HepG2 (cell line): ENCODE measurements around the gene RORC. TPM values are rescaled to one million over a fixed set of nuclear protein-coding genes. Genes with fewer than 3 reads are reported as not detected.

Source experiments
- ATAC-seq: fragments of 200-7000 bp; cut with Tn5 transposase; 3 replicates; pipeline ENCODE4 v1.9.1; 2020; ENCODE audit warnings: mild to moderate bottlenecking, moderate library complexity
- BruUV-seq: library from RNA; stranded (reverse); fragments of 400-500 nt; replicated peaks from 2 replicates; lab custom pipeline; 2021; lab: Mats Ljungman, UMichigan
- CTCF ChIA-PET: fragments of 300-600 bp; formaldehyde crosslinking; extraction: SDS; loops from one replicate; lab custom pipeline; 2021; ENCODE audit warnings: low total read pairs, inconsistent platforms, low intra/inter-chr PET ratio; lab: Yijun Ruan, JAX
- POLR2A ChIA-PET: fragments of 350-600 bp; sonication (Branson Sonifier 250); formaldehyde crosslinking; loops from one replicate; lab custom pipeline; 2020; ENCODE audit warnings: antibody characterized with exemption, inconsistent platforms; lab: Yijun Ruan, JAX
- DNase-seq: peaks from one replicate; pipeline ENCODE4 v3.0.0-alpha.2; 2015; ENCODE audit warnings: low spot score
- FAIRE-seq: peaks from 3 replicates; lab custom pipeline; 2011; peaks lifted over from hg19 to GRCh38; lab: Jason Lieb, UNC
- H2AFZ ChIP-seq: one replicate; pipeline ENCODE4 v1.6.1; 2011; ENCODE audit warnings: low read length, inconsistent platforms
- H3K27ac ChIP-seq: fragments of 300-600 bp; 3 replicates; pipeline ENCODE4 v1.8.0; 2011; ENCODE audit warnings: mixed run types, mild to moderate bottlenecking, mixed read lengths, low read length, inconsistent platforms; ENCODE audit not compliant: insufficient read depth; ENCODE audit errors: extremely low read length
- H3K27me3 ChIP-seq, 2 experiments: fragments of 200-600 bp in 1 of 2; 2 replicates in 1 of 2; 3 replicates in 1 of 2; pipeline versions ENCODE4 v1.6.0 to v1.8.0; 2011; ENCODE audit warnings: low read length in 2 of 2, mild to moderate bottlenecking in 2 of 2, moderate library complexity in 2 of 2, inconsistent platforms in 1 of 2; ENCODE audit not compliant: insufficient read depth in 2 of 2, control insufficient read depth in 1 of 2
- H3K36me3 ChIP-seq, 2 experiments: fragments of 200-600 bp in 1 of 2; replicated peaks in 1 of 2; 2 replicates in 1 of 2; 3 replicates in 1 of 2; pipeline versions ENCODE4 v1.5.1 to v1.8.0; 2011; ENCODE audit warnings: low read length in 2 of 2, inconsistent platforms in 1 of 2; ENCODE audit not compliant: insufficient read depth in 2 of 2, control insufficient read depth in 1 of 2
- H3K4me1 ChIP-seq: 2 replicates; pipeline ENCODE4 v1.5.1; 2012; ENCODE audit warnings: low read length, inconsistent platforms; ENCODE audit not compliant: insufficient read depth
- H3K4me2 ChIP-seq: 2 replicates; pipeline ENCODE4 v1.6.0; 2011; ENCODE audit warnings: low read depth, low read length, inconsistent platforms
- H3K4me3 ChIP-seq, 3 experiments: fragments of 200-600 bp in 1 of 3; sonication (generic), shearing (Covaris generic) in 1 of 3; replicated peaks in 1 of 3; 2 replicates each; pipeline ENCODE4 v1.5.1; 2011 to 2016; ENCODE audit warnings: low read length in 3 of 3, inconsistent platforms in 2 of 3, low read depth in 2 of 3, mild to moderate bottlenecking in 2 of 3, control low read depth in 1 of 3, mixed read lengths in 1 of 3; ENCODE audit not compliant: insufficient read depth in 1 of 3
- H3K79me2 ChIP-seq: one replicate; pipeline ENCODE4 v1.6.1; 2011; ENCODE audit warnings: low read length, inconsistent platforms; ENCODE audit not compliant: insufficient read depth
- H3K9ac ChIP-seq: 2 replicates; pipeline ENCODE4 v1.6.0; 2011; ENCODE audit warnings: mild to moderate bottlenecking, low read depth, low read length, inconsistent platforms; ENCODE audit not compliant: insufficient read depth
- H3K9me3 ChIP-seq: 2 replicates; pipeline ENCODE4 v1.5.1; 2012; ENCODE audit warnings: mild to moderate bottlenecking, low read length
- H4K20me1 ChIP-seq: 2 replicates; pipeline ENCODE4 v1.6.0; 2011; ENCODE audit warnings: inconsistent platforms, mild to moderate bottlenecking, low read length, moderate library complexity; ENCODE audit not compliant: insufficient read depth
- CHCHD3 ChIP-seq: sonication (generic); formaldehyde crosslinking; IDR thresholded peaks from 2 replicates; pipeline ENCODE4 v1.8.0; 2022; ENCODE audit warnings: mild to moderate bottlenecking, missing genetic modification reagents, moderate library complexity
- DNMT1 ChIP-seq: sonication (generic); formaldehyde crosslinking; IDR thresholded peaks from 2 replicates; pipeline ENCODE4 v1.5.1; 2020; ENCODE audit warnings: mild to moderate bottlenecking, missing genetic modification reagents
- GLI4 ChIP-seq: sonication (generic); formaldehyde crosslinking; IDR thresholded peaks from 2 replicates; pipeline ENCODE4 v1.5.1; 2020; ENCODE audit warnings: missing genetic modification reagents, mild to moderate bottlenecking, moderate library complexity, borderline replicate concordance
- HNRNPUL1 ChIP-seq: fragments of 200-400 bp; formaldehyde crosslinking; IDR thresholded peaks from 2 replicates; pipeline ENCODE4 v1.6.1; 2017; ENCODE audit warnings: low read depth, mild to moderate bottlenecking, low read length, moderate library complexity
- KLF11 ChIP-seq: IDR thresholded peaks from 2 replicates; pipeline ENCODE4 v1.6.1; 2016; ENCODE audit warnings: missing compliant biosample characterization
- NFATC3 ChIP-seq: sonication (generic); formaldehyde crosslinking; IDR thresholded peaks from 2 replicates; pipeline ENCODE4 v1.5.1; 2020; ENCODE audit warnings: mild to moderate bottlenecking, missing genetic modification reagents
- TARDBP ChIP-seq: sonication (generic); formaldehyde crosslinking; IDR thresholded peaks from 2 replicates; pipeline ENCODE4 v1.8.0; 2022; ENCODE audit warnings: mild to moderate bottlenecking, missing genetic modification reagents
- ZNF10 ChIP-seq: sonication (generic); formaldehyde crosslinking; IDR thresholded peaks from 2 replicates; pipeline ENCODE4 v1.4.0; 2020; ENCODE audit warnings: mild to moderate bottlenecking, low read depth, missing genetic modification reagents, borderline replicate concordance
- ZNF234 ChIP-seq: sonication (generic); formaldehyde crosslinking; conservative IDR thresholded peaks from 2 replicates; pipeline ENCODE4 v1.5.1; 2020; ENCODE audit warnings: mild to moderate bottlenecking, missing genetic modification reagents
- ZNF703 ChIP-seq: sonication (generic); formaldehyde crosslinking; IDR thresholded peaks from 2 replicates; pipeline ENCODE4 v1.5.1; 2020; ENCODE audit warnings: missing genetic modification reagents, mild to moderate bottlenecking, moderate library complexity, borderline replicate concordance
- ZSCAN25 ChIP-seq: sonication (generic); formaldehyde crosslinking; IDR thresholded peaks from 2 replicates; pipeline ENCODE4 v1.8.0; 2022; ENCODE audit warnings: mild to moderate bottlenecking, missing genetic modification reagents
- WGBS: methylation state at CpG from one replicate; pipeline ENCODE4 v1.1.6; 2017; ENCODE audit warnings: low lambda C conversion rate; 5-methylcytosine and 5-hydroxymethylcytosine counted together
- in situ Hi-C: cut with HindIII; loops from 2 replicates; pipeline ENCODE4 v1.10.0; 2017; ENCODE audit warnings: low pct_unique_long_range_greater_than_20kb; ENCODE audit not compliant: extremely low pct_ligation_motif_present
- intact Hi-C: fragments of 100-400 bp; cut with micrococcal nuclease; formaldehyde crosslinking; loops from one replicate; pipeline ENCODE4 v1.10.0; 2022; ENCODE audit not compliant: unreplicated experiment
- polyA plus RNA-seq, 8 experiments: library from polyadenylated mRNA; depleted of rRNA in 3 of 8; stranded (reverse) in 7 of 8; unstranded in 1 of 8; fragments of >200 nt; fragmentation: Illumina TruSeq in 4 of 8; extraction: Trizol in 4 of 8; gene quantifications; 2 replicates each; pipeline versions ENCODE4 v1.2.1 to v1.2.3, GENCODE V29; 2011 to 2016; ENCODE audit warnings: low read depth in 4 of 8, missing spikeins in 1 of 8, mixed read lengths in 1 of 8; ENCODE audit not compliant: insufficient read depth in 1 of 8
- total RNA-seq, 5 experiments: library from RNA; depleted of rRNA; stranded (reverse); fragments of >200 nt; fragmentation: Illumina TruSeq; extraction: Trizol; gene quantifications; 2 replicates each; pipeline ENCODE4 v1.2.3, GENCODE V29; 2016; ENCODE audit warnings: low read depth in 1 of 5
- TF ChIP-seq, protein P1 (sequence below): sonication (generic); formaldehyde crosslinking; IDR thresholded peaks from 2 replicates; pipeline ENCODE4 v1.5.0; 2020; ENCODE audit warnings: missing genetic modification reagents, mild to moderate bottlenecking, borderline replicate concordance
- TF ChIP-seq, protein P2 (sequence below): sonication (generic); formaldehyde crosslinking; IDR thresholded peaks from 2 replicates; pipeline ENCODE4 v1.4.0; 2020; ENCODE audit warnings: missing genetic modification reagents, mild to moderate bottlenecking, borderline replicate concordance
- TF ChIP-seq, protein P3 (sequence below): fragments of 450-650 bp; IDR thresholded peaks from 2 replicates; pipeline ENCODE4 v1.6.1; 2017

Gene RORC
- total and polyA plus RNA-seq, 2 of the 13 experiments (the other 11 are each of a cell fraction or from before 2014, with no cell fraction given) = 2.5 to 6.5 TPM

DNA sequence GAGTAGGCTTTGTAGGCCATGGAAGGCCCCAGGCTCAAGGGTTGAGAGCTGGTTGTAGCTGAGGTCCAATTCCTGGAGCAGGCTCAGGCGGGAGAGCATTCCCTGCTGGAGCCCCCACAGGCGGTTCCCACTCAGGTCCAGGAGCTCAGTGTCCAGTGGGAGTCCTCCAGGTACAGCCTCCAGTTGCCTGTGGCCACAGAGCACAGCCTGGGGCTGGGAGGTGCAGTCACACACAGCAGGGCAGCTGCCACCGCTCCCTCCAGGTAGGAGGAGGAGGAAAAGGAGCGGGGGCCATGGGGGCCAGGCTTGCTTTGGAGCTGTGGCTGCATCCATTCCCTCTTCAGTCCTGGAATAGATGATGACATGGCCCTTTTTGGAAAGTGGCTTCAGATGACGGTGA lies 29.2 kb downstream of the RORC start:
- in situ Hi-C loops (no loop called here), intact Hi-C loops (no loop called here)
- Histone ChIP-seq H3K36me3 (no peaks in the 10 kb centered on the region), H3K4me1 (no peaks in the 10 kb centered on the region), H3K9me3 (no peaks in the 10 kb centered on the region), H3K27me3 (peaks cover 0 to 3% of the 10 kb centered on the region in 2 experiments; a peak in 3 of 5 replicates), H3K4me2 (no peak overlapping the region), H4K20me1 (no peaks in the 10 kb centered on the region), H3K9ac (no peak overlapping the region), H3K4me3 (no peak overlapping the region), H3K79me2 (no peaks in the 10 kb centered on the region), H2AFZ (no peak overlapping the region), H3K27ac (no peak overlapping the region)
- no TSS peak for BruUV-seq
- POLR2A ChIA-PET = interaction anchor here (1.0 to 1.6 kb wide), 4 partner anchors 12 to 37 kb away, joined by 3 to 5 read pairs (median 3); partner anchors contain the start of genes C2CD4D and TDRKH
- peak; percentile 39 for ATAC-seq
- WGBS = 0% methylated on average over 3 of the region's 5 CpGs
- TF ChIP-seq, protein P1, sequence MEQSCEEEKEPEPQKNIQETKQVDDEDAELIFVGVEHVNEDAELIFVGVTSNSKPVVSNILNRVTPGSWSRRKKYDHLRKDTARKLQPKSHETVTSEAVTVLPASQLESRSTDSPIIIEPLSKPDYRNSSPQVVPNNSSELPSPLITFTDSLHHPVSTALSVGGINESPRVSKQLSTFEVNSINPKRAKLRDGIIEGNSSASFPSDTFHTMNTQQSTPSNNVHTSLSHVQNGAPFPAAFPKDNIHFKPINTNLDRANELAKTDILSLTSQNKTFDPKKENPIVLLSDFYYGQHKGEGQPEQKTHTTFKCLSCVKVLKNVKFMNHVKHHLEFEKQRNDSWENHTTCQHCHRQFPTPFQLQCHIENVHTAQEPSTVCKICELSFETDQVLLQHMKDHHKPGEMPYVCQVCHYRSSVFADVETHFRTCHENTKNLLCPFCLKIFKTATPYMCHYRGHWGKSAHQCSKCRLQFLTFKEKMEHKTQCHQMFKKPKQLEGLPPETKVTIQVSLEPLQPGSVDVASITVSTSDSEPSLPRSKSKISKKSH (CRISPR knock-in tag) = no peak
- no peak for TF ChIP-seq ZNF703 (CRISPR knock-in tag)
- TF ChIP-seq ZSCAN25 (CRISPR knock-in tag) = no peak
- TF ChIP-seq ZNF234 (CRISPR knock-in tag) = no peak
- TF ChIP-seq, protein P2, sequence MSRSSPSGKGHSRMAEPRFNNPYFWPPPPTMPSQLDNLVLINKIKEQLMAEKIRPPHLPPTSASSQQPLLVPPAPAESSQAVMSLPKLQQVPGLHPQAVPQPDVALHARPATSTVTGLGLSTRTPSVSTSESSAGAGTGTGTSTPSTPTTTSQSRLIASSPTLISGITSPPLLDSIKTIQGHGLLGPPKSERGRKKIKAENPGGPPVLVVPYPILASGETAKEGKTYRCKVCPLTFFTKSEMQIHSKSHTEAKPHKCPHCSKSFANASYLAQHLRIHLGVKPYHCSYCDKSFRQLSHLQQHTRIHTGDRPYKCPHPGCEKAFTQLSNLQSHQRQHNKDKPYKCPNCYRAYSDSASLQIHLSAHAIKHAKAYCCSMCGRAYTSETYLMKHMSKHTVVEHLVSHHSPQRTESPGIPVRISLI = no peak
- TF ChIP-seq DNMT1 = no peak
- no peak for TF ChIP-seq CHCHD3 (CRISPR knock-in tag)
- no peak for TF ChIP-seq HNRNPUL1
- TF ChIP-seq, protein P3, sequence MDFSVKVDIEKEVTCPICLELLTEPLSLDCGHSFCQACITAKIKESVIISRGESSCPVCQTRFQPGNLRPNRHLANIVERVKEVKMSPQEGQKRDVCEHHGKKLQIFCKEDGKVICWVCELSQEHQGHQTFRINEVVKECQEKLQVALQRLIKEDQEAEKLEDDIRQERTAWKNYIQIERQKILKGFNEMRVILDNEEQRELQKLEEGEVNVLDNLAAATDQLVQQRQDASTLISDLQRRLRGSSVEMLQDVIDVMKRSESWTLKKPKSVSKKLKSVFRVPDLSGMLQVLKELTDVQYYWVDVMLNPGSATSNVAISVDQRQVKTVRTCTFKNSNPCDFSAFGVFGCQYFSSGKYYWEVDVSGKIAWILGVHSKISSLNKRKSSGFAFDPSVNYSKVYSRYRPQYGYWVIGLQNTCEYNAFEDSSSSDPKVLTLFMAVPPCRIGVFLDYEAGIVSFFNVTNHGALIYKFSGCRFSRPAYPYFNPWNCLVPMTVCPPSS = no peak
- TF ChIP-seq TARDBP = no peak
- TF ChIP-seq NFATC3 (CRISPR knock-in tag) = no peak
- TF ChIP-seq KLF11 = no peak
- no peak for TF ChIP-seq ZNF10 (CRISPR knock-in tag)
- TF ChIP-seq GLI4 = no peak
- DNase-seq = no peak
- CTCF ChIA-PET = no interaction called here
- FAIRE-seq = no peak
